ES-I3 (cell line): Measurements from ENCODE around the gene FGF6.

ENCODE experiments used
- H3K36me3 ChIP-seq: 2 replicates; pipeline ENCODE4 v1.6.1; 2013; ENCODE audit warnings: mild to moderate bottlenecking, low read length, control low read depth, moderate library complexity; ENCODE audit not compliant: insufficient read depth
- H3K4me1 ChIP-seq: 2 replicates; pipeline ENCODE4 v1.6.1; 2013; ENCODE audit warnings: mild to moderate bottlenecking, control low read depth, low read length; ENCODE audit not compliant: insufficient read depth
- H3K9ac ChIP-seq: 2 replicates; pipeline ENCODE4 v1.6.1; 2013; ENCODE audit warnings: low read depth, mild to moderate bottlenecking, low read length, moderate library complexity
- H3K9me3 ChIP-seq: 2 replicates; pipeline ENCODE4 v1.6.1; 2013; ENCODE audit warnings: mild to moderate bottlenecking, low read length, moderate library complexity; ENCODE audit not compliant: control insufficient read depth, insufficient read depth

The FGF6 gene

GRCh38 chr12:4454315-4454860 is 8.8 kb upstream of the FGF6 start:
- Histone ChIP-seq H3K9me3 (no peaks in the 10 kb centered on the region), H3K4me1 (peaks cover 15% of the 10 kb centered on the region), H3K36me3 (no peaks in the 10 kb centered on the region), H3K9ac (no peak overlapping the region)

DNA sequence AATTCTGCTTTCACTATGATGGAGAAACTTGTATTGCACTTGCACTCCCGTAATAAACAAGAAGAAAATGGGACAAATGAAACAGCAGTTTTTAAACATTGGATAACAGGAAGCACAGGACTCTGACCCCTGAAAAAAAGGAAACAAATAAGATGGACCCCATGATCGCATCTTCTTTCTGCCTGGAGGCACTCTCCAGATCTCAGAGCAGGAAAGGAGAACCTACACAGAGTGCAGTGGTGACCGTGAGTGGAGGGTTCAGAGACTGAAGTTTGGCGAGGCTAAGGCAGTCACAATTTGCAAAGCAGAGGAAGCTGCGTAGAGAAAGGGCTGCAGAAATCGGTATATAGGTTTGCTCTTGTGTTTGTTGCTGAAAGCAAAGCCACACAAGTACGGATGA is 6.1 kb upstream of the FGF6 start:
- no peaks in the 10 kb centered on the region for H3K36me3 ChIP-seq
- H3K9me3 ChIP-seq = no peaks in the 10 kb centered on the region
- H3K9ac ChIP-seq = no peak overlapping the region
- peaks cover 15% of the 10 kb centered on the region for H3K4me1 ChIP-seq

GRCh38 chr12:4450551-4451112 is 5.0 kb upstream of the FGF6 start:
- Histone ChIP-seq H3K36me3 (no peaks in the 10 kb centered on the region), H3K9ac (peak overlapping the region; percentile 21), H3K9me3 (no peaks in the 10 kb centered on the region), H3K4me1 (peaks cover 15% of the 10 kb centered on the region)

DNA sequence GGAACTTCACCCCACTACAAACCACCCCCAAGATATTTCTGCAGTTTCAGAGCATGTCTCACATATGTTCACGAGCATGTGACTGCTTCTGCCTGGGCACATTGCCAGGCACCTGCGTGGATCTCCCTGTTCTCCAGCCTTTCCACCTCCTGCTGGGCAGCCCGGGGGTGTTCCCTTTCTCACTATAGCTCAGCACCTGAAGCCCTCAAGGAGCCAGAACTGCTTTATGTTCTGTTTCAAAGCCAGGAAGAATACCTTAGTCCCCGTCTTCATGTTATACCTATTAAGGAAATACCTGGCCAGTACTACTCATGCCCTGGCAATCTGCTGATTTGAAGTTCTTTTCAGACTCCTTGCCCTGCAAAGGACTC is 4.2 kb upstream of the FGF6 start:
- Histone ChIP-seq H3K4me1 (peaks cover 15% of the 10 kb centered on the region), H3K9ac (no peak overlapping the region), H3K36me3 (no peaks in the 10 kb centered on the region), H3K9me3 (no peaks in the 10 kb centered on the region)

DNA sequence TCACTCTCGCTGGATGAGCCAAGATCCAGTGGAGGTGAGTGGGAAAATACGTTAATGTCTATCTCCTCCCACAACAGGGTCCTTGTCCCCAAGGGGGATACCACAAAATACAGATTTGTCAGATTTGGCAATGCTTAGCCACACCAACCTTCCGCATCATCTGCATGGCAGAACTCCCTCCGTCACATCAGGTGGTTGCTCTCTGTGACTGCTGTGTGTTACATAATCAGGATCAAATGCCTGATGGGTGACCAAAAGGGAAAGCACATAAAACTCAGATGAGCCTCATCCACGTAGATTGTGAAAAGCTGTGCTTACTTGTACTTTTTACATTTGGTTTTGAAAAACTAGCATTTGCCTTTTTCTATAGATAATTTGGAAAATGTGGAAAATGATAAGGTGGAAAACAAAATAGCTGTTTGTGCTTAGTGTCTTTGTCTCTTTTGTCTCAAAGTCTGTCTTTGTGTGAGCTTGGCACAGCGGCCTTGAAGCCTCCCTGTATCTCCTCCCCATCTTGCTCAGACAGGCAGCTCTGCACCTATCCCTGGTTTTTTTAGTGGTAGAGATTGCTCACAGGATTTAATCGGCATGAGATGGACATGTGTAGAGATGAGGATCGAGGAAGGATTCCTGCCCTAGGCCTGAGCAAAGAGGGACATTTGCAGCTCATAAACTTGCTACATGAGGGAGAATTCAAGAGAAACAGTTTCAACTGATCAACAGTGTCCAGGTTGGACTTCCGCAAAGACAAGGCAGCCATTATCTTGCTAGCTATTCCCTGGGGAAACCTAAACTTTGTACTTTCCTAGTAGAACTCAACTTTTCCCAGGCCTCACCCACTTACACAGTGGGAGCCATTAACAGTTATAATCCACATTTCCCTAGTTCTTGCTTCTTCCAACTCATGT is 3.6 kb upstream of the FGF6 start:
- Histone ChIP-seq H3K9ac (no peak overlapping the region), H3K36me3 (no peaks in the 10 kb centered on the region), H3K9me3 (no peaks in the 10 kb centered on the region), H3K4me1 (peaks cover 15% of the 10 kb centered on the region)

DNA sequence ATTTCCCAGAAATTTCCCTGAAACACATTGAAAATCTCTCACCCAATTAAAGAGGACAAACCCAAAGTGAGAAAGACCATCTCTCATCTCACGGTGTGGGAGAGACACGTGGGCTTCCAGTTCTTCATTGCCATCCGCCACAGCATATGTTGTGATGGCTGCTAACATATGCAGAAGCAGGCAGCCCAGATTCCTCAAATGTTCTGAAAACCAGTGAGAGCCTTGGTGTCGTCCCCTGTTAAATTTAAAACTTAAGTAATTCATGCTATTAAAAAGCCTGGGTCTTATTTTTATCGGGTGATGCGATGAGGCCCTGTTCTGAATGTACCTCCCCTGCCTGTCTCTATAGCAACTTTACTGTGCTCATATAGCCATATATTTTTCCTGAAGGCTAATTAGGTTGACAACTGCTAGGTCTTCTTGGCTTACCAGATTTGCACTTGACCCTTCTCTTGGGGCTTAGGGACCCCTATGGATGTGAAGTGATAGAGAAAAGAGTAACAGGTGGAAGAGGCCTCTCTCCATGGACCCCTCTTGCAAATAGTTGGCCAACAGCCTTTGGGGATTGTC is 2.8 kb upstream of the FGF6 start:
- no peaks in the 10 kb centered on the region for H3K36me3 ChIP-seq
- H3K9ac ChIP-seq = no peak overlapping the region
- H3K4me1 ChIP-seq = peaks cover 15% of the 10 kb centered on the region
- no peaks in the 10 kb centered on the region for H3K9me3 ChIP-seq

GRCh38 chr12:4447151-4447550 is 1.5 kb upstream of the FGF6 start:
- no peaks in the 10 kb centered on the region for H3K9me3 ChIP-seq
- no peaks in the 10 kb centered on the region for H3K36me3 ChIP-seq
- no peak overlapping the region for H3K9ac ChIP-seq
- H3K4me1 ChIP-seq = peaks cover 22% of the 10 kb centered on the region

GRCh38 chr12:4446335-4446734 is 720 bp upstream of the FGF6 start:
- H3K4me1 ChIP-seq = peaks cover 22% of the 10 kb centered on the region
- H3K9ac ChIP-seq = no peak overlapping the region
- H3K36me3 ChIP-seq = no peaks in the 10 kb centered on the region
- no peaks in the 10 kb centered on the region for H3K9me3 ChIP-seq

DNA sequence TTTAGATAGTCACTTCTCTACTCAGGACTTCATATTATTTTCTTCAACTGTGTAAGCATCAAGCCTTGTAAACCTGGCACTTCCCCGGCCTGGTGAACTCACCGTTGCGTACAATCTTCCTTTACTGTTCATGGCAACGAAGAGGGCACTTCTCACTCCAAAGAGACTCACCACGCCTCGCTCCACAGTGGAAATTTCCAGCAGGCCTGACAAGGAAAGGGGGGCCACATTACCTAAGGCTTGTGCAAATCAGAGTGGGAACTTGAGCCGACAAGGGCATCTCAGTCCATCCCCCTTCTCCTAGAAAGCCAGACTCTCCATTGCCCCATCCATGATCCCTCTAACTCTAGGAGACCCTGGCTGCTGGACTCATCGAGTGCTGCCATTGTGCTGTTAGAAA is 1.6 kb downstream of the FGF6 start:
- no peak overlapping the region for H3K9ac ChIP-seq
- peaks cover 30% of the 10 kb centered on the region for H3K4me1 ChIP-seq
- H3K9me3 ChIP-seq = no peaks in the 10 kb centered on the region
- no peaks in the 10 kb centered on the region for H3K36me3 ChIP-seq

DNA sequence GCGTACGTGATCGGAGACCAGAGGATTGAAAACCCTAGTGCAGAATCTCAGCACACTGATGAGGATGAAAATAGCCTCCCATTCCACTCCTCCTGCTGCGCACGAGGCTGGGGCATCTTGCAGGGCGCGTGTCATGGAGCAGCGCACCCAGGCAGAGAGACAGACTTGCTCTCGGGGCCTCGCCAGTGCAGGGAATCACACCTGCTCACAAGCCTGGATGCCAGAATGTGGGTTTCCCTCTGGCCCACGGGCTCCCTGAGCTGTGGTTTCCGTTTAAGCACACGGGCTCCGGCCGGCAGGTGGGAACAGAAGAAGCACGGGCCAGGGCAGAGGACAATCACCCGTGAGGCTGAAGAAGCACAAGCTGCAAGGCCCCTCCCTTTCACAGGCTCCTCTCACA is 2.0 kb downstream of the FGF6 start:
- no peaks in the 10 kb centered on the region for H3K36me3 ChIP-seq
- H3K9me3 ChIP-seq = no peaks in the 10 kb centered on the region
- peaks cover 30% of the 10 kb centered on the region for H3K4me1 ChIP-seq
- no peak overlapping the region for H3K9ac ChIP-seq

DNA sequence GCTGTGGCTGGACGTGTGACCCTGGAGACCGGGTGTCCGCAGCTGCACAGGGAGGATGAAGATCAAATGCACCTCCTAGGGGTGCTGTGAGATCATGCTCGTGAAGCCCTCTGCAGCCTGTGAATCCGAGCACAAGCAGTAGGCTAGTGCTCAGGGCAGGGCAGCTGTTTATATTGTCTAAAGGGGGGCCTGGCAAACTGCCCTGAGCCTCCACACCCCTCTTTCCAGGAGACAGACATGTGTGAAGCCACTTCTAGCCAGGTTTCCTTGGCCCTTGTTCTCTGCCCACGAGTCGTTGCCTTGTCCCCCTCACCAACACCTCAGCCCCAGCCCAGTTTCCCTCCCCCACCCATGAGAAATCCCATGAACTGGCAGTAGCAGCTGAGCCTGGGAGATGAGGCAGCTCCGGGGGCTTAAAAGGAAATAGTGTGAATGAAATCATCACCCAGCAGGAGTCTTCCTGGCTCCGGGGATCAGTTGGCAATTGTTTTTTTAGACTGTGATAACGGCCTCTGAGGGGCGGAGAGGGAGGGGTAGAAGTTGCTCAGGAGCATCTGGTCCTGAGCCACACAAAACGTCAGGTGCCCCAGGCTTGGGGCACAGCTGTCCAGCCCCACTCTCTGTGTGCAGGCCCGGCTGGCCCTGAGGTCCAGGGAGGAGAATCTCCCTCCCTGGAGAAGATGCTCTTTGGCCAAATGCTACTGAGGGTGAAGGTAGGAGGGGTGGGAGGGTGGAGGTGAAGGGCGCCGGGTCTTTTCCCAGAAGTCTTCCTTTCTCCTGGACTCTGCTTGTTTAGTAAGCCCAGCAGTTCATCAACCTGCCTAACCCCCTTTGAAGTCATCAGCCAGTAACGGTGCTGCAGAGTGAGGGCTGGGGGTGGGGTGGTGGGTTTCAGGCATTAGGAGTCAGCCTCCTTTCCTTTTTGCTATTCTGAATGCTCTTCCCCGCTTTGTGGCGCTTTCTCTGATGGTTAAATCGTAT is 4.0 kb downstream of the FGF6 start:
- H3K4me1 ChIP-seq = peaks cover 30% of the 10 kb centered on the region
- H3K9ac ChIP-seq = peak overlapping the region; percentile 31; the same call in 1 of the 2 replicates
- H3K9me3 ChIP-seq = no peaks in the 10 kb centered on the region
- no peaks in the 10 kb centered on the region for H3K36me3 ChIP-seq

GRCh38 chr12:4440187-4440941 is 5.3 kb downstream of the FGF6 start:
- H3K4me1 ChIP-seq = peaks cover 30% of the 10 kb centered on the region

DNA sequence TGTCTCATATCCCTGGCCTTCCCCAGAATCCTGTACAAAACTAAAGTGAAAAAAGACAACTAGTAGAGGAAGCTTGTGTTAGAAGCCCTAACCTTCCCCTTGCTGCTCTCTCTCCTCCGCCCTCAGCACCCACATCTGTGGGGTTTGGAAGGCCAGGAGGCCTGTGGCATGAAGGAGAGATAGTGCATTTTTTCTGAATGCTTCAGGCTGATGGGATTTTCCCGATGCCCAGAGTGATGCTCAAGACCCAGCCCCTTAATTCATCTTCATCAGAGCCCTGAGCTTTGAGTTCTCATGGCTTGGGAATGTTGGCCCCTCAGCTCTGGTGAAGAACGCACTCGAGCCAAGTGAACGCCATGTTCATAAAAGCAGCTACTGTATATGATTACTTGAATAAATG is 5.9 kb downstream of the FGF6 start:
- Histone ChIP-seq H3K9me3 (no peaks in the 10 kb centered on the region), H3K9ac (no peak overlapping the region), H3K36me3 (no peaks in the 10 kb centered on the region), H3K4me1 (peaks cover 30% of the 10 kb centered on the region)

More at GRCh38 chr12:4440187-4440941, 5.3 kb downstream of the FGF6 start:
- H3K9me3 ChIP-seq = no peaks in the 10 kb centered on the region
- 0 out of 2 replicates have a peak overlapping the region, but pooled peaks have one; percentile 3 for H3K9ac ChIP-seq
- H3K36me3 ChIP-seq = no peaks in the 10 kb centered on the region
